Calu3 (cell line): ENCODE measurements around the gene CNTNAP2. TPM values are rescaled to one million over a fixed set of nuclear protein-coding genes. Genes with fewer than 3 reads are reported as not detected.

Experiments
- BruUV-seq: library from RNA; stranded (reverse); fragments of 400-500 nt; replicated peaks from 2 replicates; lab custom pipeline; 2021; lab: Mats Ljungman, UMichigan
- CTCF ChIA-PET: fragments of 300-600 bp; sonication (Branson Sonifier 250); formaldehyde crosslinking; loops from one replicate; lab custom pipeline; 2022; ENCODE audit warnings: antibody characterized with exemption; lab: Charles Lee
- DNase-seq: peaks from one replicate; pipeline ENCODE4 v3.0.0; 2022
- H3K27ac Mint-ChIP-seq: one replicate; pipeline ENCODE4 v1.8.0; 2022; ENCODE audit warnings: mixed read lengths; ENCODE audit not compliant: unreplicated experiment
- H3K27me3 Mint-ChIP-seq: one replicate; pipeline ENCODE4 v1.8.0; 2022; ENCODE audit warnings: mixed read lengths; ENCODE audit not compliant: unreplicated experiment
- H3K36me3 Mint-ChIP-seq: one replicate; pipeline ENCODE4 v1.8.0; 2022; ENCODE audit warnings: mild to moderate bottlenecking, moderate library complexity, mixed read lengths; ENCODE audit not compliant: insufficient read depth, unreplicated experiment
- H3K4me1 Mint-ChIP-seq: one replicate; pipeline ENCODE4 v1.8.0; 2022; ENCODE audit warnings: mild to moderate bottlenecking, low read depth, mixed read lengths; ENCODE audit not compliant: unreplicated experiment
- H3K4me3 Mint-ChIP-seq: one replicate; pipeline ENCODE4 v1.8.0; 2022; ENCODE audit warnings: mild to moderate bottlenecking, low read depth, moderate library complexity, mixed read lengths; ENCODE audit not compliant: unreplicated experiment
- H3K9me3 Mint-ChIP-seq: one replicate; pipeline ENCODE4 v1.8.0; 2022; ENCODE audit warnings: low read depth, mixed read lengths; ENCODE audit not compliant: unreplicated experiment
- CTCF ChIP-seq: fragments of 200-600 bp; IDR thresholded peaks from one replicate; pipeline ENCODE4 v1.8.0; 2022; ENCODE audit warnings: antibody characterized with exemption; ENCODE audit not compliant: unreplicated experiment
- intact Hi-C: fragments of 100-400 bp; cut with micrococcal nuclease; formaldehyde crosslinking; loops from one replicate; pipeline ENCODE4 v1.10.0; 2022; ENCODE audit not compliant: unreplicated experiment
- total RNA-seq: library from RNA; stranded (reverse); gene quantifications from 2 replicates; pipeline ENCODE4 v1.2.3, GENCODE V29; 2022

The CNTNAP2 gene
- total RNA-seq, 1 experiment from 2014 or later, result 1.1 TPM

- H3K9me3 Mint-ChIP-seq, result peaks cover 9% of the 10 kb centered on the region
- CTCF ChIA-PET, result no interaction called here
- no peaks in the 10 kb centered on the region for H3K27me3 Mint-ChIP-seq
- intact Hi-C loops, result no loop called here
- no peaks in the 10 kb centered on the region for H3K4me1 Mint-ChIP-seq
- BruUV-seq, result no TSS peak
- H3K36me3 Mint-ChIP-seq, result no peaks in the 10 kb centered on the region
- TF ChIP-seq CTCF, result no peak
- no peak overlapping the region for H3K4me3 Mint-ChIP-seq
- no peak overlapping the region for H3K27ac Mint-ChIP-seq
- no peak for DNase-seq
Measured at GRCh38 chr7:148044173-148044572, 1927.6 kb downstream of the CNTNAP2 start.

DNA sequence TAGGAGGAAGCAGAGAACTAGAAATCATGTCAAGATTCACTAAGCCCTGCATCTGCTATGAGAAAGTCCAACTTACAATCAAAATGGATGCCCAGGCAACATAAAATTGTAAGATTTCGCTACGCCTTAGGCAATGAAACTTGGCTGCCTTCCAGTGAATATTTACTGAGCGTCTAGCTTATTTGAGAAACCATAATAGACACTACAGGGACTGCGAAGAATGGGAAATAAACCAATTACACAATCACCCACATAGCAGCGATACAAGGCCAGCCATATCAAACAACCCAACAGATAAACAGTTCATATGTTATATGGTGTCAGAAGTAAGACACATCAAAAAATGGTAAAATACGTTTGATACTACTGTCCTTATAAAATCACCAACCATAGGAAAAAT is 1928.9 kb downstream of the CNTNAP2 start:
- Mint-ChIP-seq H3K27me3 (no peaks in the 10 kb centered on the region), H3K36me3 (no peaks in the 10 kb centered on the region), H3K27ac (no peak overlapping the region), H3K4me1 (no peaks in the 10 kb centered on the region), H3K9me3 (peaks cover 9% of the 10 kb centered on the region), H3K4me3 (no peak overlapping the region)
- CTCF ChIA-PET, result no interaction called here
- intact Hi-C loops, result no loop called here
- TF ChIP-seq CTCF, result no peak
- DNase-seq, result no peak
- no TSS peak for BruUV-seq

DNA sequence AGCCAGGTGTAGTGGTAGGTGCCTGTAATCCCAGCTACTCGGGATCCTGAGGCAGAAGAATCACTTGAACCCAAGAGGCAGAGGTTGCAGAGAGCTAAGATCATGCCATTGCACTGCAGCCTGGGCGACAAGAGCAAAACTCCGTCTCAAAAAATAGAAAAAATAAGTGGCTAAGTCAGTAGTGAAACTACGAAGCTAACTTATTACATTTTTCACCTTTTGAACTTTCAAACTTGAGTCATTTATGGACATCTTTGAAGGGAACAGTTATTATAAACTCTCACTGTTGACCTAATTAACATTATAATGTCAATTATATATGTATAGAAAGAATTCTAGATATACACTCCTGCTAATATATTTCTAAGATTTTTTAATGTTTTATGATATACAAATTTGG is 1932.5 kb downstream of the CNTNAP2 start:
- Mint-ChIP-seq H3K27ac (no peak overlapping the region), H3K9me3 (peaks cover 9% of the 10 kb centered on the region), H3K36me3 (no peaks in the 10 kb centered on the region), H3K27me3 (no peaks in the 10 kb centered on the region), H3K4me3 (no peak overlapping the region), H3K4me1 (no peaks in the 10 kb centered on the region)
- BruUV-seq, result no TSS peak
- no peak for DNase-seq
- no peak for TF ChIP-seq CTCF
- CTCF ChIA-PET, result no interaction called here
- intact Hi-C loops, result no loop called here

DNA sequence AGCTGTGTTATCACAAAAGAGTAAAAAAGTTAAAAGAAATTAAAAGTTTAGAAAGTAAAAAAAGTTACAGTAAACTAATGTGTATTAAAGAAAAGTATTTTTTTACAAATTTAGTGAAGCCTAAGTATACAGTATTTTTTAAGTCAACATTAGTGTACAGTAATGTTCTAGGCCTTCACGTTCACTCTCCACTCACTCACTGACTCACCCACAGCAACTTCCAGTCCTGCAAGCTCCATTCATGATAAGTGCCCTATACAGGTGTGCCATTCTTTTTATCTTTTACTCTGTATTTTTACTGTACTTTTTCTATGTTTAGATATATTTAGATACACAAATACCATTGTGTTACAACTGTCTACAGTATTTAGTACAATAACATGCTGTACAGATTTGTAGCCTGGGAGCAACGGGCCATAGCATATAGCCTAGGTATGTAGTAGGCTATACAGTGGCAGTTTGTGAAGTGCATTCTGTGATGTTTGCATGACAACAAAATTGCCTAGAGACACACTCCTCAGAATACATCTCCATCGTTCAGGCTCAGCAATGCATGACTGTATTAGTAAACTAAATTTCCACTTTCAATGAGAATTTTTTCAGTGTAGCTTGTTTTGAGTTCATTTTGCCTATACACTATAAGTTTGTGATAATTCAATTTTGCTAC is 1934.0 kb downstream of the CNTNAP2 start:
- no peak for TF ChIP-seq CTCF
- intact Hi-C loops, result no loop called here
- Mint-ChIP-seq H3K36me3 (no peaks in the 10 kb centered on the region), H3K4me3 (no peak overlapping the region), H3K9me3 (peaks cover 9% of the 10 kb centered on the region), H3K4me1 (no peaks in the 10 kb centered on the region), H3K27me3 (no peaks in the 10 kb centered on the region), H3K27ac (no peak overlapping the region)
- BruUV-seq, result no TSS peak
- CTCF ChIA-PET, result no interaction called here
- no peak for DNase-seq
